IPS DF 6.9 (cell line): ENCODE data around the gene CNTNAP1.
"Not testable (repeated sequence)": the region's sequence is repeated elsewhere in the genome, so short reads cannot be mapped to it uniquely, and the experiment has no call there.

Experiments used
- DNase-seq: peaks from one replicate; pipeline ENCODE4 v3.0.0-alpha.2; 2013; ENCODE audit warnings: low read depth, low spot score
- H3K27ac ChIP-seq: one replicate; pipeline ENCODE4 v1.5.1; 2013; ENCODE audit warnings: low read length, control low read depth
- H3K27me3 ChIP-seq: 2 replicates; pipeline ENCODE4 v1.6.1; 2013; ENCODE audit warnings: mild to moderate bottlenecking, low read length; ENCODE audit not compliant: control insufficient read depth, insufficient read depth
- H3K36me3 ChIP-seq: 2 replicates; pipeline ENCODE4 v1.6.1; 2013; ENCODE audit warnings: low read length; ENCODE audit not compliant: control insufficient read depth, insufficient read depth
- H3K4me1 ChIP-seq: 2 replicates; pipeline ENCODE4 v1.6.1; 2013; ENCODE audit warnings: low read length; ENCODE audit not compliant: control insufficient read depth, insufficient read depth
- H3K4me3 ChIP-seq: 2 replicates; pipeline ENCODE4 v1.5.1; 2013; ENCODE audit warnings: mild to moderate bottlenecking, low read length
- H3K9me3 ChIP-seq: 2 replicates; pipeline ENCODE4 v1.6.1; 2013; ENCODE audit warnings: low read length, inconsistent platforms; ENCODE audit not compliant: control insufficient read depth, insufficient read depth
- WGBS: extraction: QIAGEN DNeasy Blood & Tissue Kit; methylation state at CpG from one replicate; pipeline ENCODE4 v1.1.7; 2013; ENCODE audit warnings: mixed read lengths, missing lambda C conversion rate; ENCODE audit not compliant: insufficient read length, insufficient coverage; 5-methylcytosine and 5-hydroxymethylcytosine counted together

The CNTNAP1 gene

DNA sequence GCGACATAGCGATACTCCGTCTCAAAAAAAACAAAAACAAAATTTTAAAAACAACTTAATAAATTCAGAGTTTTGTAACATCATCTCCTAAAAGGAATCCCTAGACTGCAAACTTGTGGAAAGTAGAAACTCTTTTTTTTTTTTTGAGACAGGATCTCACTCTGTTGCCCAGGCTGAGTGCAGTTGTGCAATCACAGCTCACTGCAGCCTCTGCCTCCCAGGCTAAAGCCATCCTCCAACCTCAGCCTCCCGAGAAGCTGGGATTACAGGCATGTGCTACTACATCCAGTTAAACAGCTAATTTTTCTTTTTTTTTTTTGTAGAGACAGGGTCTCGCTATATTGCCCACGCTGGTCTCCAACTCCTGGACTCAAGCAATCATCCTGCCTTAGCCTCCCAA, 42.8 kb downstream of the CNTNAP1 start:
- Histone ChIP-seq H3K9me3 (no peaks in the 10 kb centered on the region), H3K4me3 (no peak overlapping the region), H3K27ac (no peak overlapping the region), H3K36me3 (peaks cover 2% of the 10 kb centered on the region; the same call in 1 of the 2 replicates), H3K27me3 (no peaks in the 10 kb centered on the region), H3K4me1 (no peaks in the 10 kb centered on the region)
- DNase-seq = no peak
- WGBS = 100% methylated on average over 1 of the region's 6 CpGs

DNA sequence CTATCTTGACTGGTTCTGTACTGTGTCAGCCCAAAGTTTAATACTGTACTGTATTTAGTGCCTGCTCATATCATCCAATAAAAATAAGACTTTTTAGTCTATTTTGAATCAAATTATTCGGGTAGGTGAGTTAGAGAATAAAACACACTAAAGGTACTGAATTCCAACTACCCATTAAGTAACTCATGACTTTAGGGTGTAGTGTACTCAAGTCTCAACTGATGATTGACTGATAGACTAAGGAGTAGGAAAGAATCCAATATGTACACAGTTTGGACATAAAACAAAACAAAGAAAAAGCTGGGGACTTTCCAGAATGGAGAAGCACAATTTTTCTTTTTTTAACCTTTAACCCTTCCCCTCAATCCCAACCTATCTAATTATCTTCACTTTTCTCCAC, 58.4 kb downstream of the CNTNAP1 start:
- no peak for DNase-seq
- WGBS = no CpG with 5 or more reads among the region's 1 CpG
- Histone ChIP-seq H3K36me3 (no peaks in the 10 kb centered on the region), H3K27ac (no peak overlapping the region), H3K4me1 (peaks cover 2% of the 10 kb centered on the region; the same call in 1 of the 2 replicates), H3K9me3 (no peaks in the 10 kb centered on the region), H3K27me3 (peaks cover 6% of the 10 kb centered on the region; the same call in 1 of the 2 replicates), H3K4me3 (no peak overlapping the region)

DNA sequence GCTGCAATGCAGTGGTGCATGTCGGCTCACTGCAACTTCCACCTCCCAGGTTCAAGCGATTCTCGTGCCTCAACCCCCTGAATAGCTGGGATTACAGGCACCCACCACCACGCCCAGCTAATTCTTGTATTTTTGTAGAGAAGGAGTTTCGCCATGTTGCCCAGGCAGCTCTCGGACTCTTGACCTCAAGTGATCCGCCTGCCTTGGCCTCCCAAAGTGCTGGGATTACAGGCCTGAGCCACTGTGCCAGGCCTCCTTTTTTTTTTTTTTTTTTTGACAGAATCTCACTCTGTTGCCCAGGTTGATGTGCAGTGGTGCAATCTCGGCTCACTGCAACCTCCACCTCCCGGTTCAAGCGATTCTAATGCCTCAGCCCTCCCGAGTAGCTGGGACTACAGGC, 60.6 kb downstream of the CNTNAP1 start:
- WGBS = no CpG with 5 or more reads among the region's 11 CpGs
- not testable (repeated sequence) for DNase-seq, H3K27me3 ChIP-seq, H3K9me3 ChIP-seq, H3K27ac ChIP-seq, H3K4me3 ChIP-seq, H3K36me3 ChIP-seq, H3K4me1 ChIP-seq

DNA sequence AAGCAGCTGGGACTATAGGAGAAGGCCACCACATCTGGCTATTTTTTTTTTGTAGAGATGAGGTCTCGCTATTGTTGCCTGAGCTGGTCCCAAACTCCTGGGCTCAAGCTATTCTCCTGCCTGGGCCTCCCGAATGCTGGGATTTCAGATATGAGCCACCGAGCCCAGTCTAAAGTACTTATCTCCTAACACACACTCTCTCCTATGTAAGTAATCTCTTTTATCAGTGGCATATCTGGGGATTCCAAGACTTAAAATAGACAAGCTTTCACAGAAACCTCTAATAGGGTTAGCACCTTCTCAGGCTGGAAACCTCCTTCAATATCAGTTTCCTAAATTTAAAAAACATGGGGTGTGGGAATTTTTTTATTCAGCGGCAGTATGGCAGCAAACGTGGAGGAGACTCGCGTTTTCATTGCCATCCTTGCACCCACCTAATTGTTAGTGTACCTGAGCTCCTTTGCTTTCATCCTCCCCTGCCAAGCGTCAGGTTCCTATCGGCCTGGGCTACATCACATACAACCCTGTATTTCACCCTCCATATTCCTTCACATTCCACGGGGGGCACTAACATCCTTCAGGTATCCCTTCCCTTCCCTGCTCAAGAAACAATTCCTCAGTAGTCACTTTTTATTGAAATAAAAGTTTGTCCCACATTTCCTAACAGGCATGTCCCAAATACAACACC, 61.4 kb downstream of the CNTNAP1 start:
- no CpG with 5 or more reads among the region's 10 CpGs for WGBS

DNA sequence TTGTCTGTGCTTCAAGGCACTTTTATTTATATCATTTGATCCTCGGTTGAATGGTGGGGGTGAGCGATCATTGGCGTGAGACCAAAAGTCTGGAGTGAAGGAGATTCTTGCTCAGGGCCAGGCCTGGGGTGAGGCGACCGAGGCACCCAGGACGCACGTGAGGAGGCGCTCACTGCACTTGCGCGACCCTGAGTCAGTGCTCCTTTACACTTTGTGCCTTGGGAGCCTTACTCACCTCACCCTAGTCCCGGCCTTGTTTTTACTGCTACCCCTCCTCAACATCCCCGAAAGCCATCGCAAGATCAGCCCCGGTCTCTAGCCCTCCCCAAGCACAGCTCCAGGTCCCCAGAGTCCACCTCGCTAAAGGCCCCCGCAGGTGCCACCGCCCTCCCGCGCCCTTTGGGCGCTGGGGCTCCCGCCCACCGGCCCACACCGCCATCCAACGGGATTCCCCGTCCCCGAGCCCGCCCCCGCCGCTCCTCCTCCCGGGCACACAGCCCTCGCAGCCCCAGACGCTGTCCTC, 62.0 kb downstream of the CNTNAP1 start:
- no peaks in the 10 kb centered on the region for H3K9me3 ChIP-seq
- no peak for DNase-seq
- H3K27ac ChIP-seq = no peak overlapping the region
- WGBS = no CpG with 5 or more reads among the region's 32 CpGs
- no peaks in the 10 kb centered on the region for H3K36me3 ChIP-seq
- peaks cover 8% of the 10 kb centered on the region; the same call in 1 of the 2 replicates for H3K27me3 ChIP-seq
- H3K4me1 ChIP-seq = peaks cover 2% of the 10 kb centered on the region; the same call in 1 of the 2 replicates
- H3K4me3 ChIP-seq = peak overlapping the region; percentile 51; the same call in 1 of the 2 replicates

More for the DNA sequence above, 61.4 kb downstream of the CNTNAP1 start:
- Histone ChIP-seq H3K9me3 (no peaks in the 10 kb centered on the region), H3K27me3 (peaks cover 8% of the 10 kb centered on the region; the same call in 1 of the 2 replicates), H3K36me3 (no peaks in the 10 kb centered on the region), H3K27ac (no peak overlapping the region), H3K4me1 (peaks cover 2% of the 10 kb centered on the region; the same call in 1 of the 2 replicates), H3K4me3 (peak overlapping the region; percentile 51; the same call in 1 of the 2 replicates)
- no peak for DNase-seq

DNA sequence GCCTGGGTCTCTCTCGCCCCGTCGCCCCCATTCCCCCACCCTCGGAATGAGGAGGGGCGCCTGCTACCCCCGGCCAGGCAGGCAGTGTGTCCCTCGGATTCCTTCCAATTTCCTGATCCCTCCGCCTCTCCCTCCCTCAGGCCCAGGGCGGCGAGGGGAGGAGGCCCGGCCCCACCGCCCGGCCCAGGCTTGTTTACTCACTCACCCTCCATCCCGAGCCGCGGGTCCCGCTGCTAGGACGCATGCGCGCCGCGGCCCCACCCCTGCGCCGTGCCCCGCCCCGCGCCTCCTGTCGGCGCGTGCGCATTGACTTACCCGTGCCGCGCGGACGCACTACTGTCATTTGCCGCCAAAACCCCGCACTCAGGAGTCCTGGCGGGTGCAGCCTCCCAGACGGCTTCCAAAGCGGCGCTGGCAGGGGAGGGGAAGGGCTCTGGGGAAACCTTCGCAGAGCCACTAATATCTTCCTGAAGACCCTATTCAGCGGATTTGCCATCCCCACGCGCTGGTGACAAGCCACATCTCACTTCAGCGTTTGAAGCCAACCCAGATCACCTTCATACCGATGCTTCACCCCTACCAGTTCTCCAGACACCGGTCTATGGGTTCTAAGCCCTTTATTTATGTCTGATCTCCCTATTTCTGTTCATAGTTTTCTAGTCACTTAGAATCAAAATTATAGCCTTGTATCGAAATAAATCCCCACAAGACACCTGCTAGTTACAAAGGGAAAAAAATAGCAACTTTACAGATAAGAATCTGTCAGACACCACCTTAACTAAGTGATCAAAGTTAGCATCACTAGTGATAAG, 62.7 kb downstream of the CNTNAP1 start, which contains the start of gene EZH1:
Gene EZH1 (minus strand): TSS at position 235 of the 812 bp plus-strand sequence. CDS start 16,099 bp downstream, outside the sequence.
- no peaks in the 10 kb centered on the region for H3K36me3 ChIP-seq
- H3K4me1 ChIP-seq = peaks cover 2% of the 10 kb centered on the region; the same call in 1 of the 2 replicates
- peak within 1 kb of the TSS; percentile 51; the same call in 1 of the 2 replicates for H3K4me3 ChIP-seq
- no peak within 1 kb of the TSS for H3K27ac ChIP-seq
- peaks cover 8% of the 10 kb centered on the region; the same call in 1 of the 2 replicates for H3K27me3 ChIP-seq
- DNase-seq = peak; percentile 82
- WGBS = no CpG with 5 or more reads among the region's 50 CpGs
- no peaks in the 10 kb centered on the region for H3K9me3 ChIP-seq

DNA sequence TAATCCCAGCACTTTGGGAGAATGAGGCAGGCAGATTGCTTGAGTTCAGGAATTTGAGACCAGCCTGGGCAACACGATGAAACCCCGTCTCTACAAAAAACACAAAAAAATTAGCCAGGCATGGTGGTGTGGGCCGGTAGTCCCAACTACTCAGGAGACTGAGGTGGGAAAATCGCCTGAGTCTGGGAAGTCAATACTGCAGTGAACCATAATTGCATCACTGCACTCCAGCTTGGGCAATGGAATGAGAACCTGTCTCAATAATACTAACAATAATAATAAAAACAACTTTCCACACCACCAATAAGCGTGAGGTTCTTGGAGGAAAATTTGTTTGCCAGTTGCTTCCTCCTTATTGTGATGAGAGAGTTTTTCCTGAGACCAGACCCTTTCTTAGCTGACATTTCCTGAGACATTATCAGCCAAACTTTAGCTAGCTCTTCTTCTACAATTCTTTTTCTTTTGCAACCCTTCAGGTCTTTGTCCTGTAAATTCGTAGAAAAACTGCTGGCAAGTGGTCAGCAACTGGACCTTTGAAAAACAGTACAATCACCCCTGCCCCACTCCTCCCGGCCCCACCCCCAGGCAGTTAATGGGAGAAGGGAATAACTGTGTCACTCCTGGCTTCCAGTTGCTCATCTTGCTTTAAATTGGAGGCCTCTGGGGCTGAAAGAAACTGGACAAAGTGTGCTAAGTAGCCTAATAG, 66.0 kb downstream of the CNTNAP1 start:
- WGBS = no CpG with 5 or more reads among the region's 7 CpGs
- H3K9me3 ChIP-seq = no peaks in the 10 kb centered on the region
- peaks cover 8% of the 10 kb centered on the region; the same call in 1 of the 2 replicates for H3K27me3 ChIP-seq
- DNase-seq = no peak
- peaks cover 2% of the 10 kb centered on the region; the same call in 1 of the 2 replicates for H3K4me1 ChIP-seq
- H3K4me3 ChIP-seq = no peak overlapping the region
- H3K27ac ChIP-seq = no peak overlapping the region
- no peaks in the 10 kb centered on the region for H3K36me3 ChIP-seq

DNA sequence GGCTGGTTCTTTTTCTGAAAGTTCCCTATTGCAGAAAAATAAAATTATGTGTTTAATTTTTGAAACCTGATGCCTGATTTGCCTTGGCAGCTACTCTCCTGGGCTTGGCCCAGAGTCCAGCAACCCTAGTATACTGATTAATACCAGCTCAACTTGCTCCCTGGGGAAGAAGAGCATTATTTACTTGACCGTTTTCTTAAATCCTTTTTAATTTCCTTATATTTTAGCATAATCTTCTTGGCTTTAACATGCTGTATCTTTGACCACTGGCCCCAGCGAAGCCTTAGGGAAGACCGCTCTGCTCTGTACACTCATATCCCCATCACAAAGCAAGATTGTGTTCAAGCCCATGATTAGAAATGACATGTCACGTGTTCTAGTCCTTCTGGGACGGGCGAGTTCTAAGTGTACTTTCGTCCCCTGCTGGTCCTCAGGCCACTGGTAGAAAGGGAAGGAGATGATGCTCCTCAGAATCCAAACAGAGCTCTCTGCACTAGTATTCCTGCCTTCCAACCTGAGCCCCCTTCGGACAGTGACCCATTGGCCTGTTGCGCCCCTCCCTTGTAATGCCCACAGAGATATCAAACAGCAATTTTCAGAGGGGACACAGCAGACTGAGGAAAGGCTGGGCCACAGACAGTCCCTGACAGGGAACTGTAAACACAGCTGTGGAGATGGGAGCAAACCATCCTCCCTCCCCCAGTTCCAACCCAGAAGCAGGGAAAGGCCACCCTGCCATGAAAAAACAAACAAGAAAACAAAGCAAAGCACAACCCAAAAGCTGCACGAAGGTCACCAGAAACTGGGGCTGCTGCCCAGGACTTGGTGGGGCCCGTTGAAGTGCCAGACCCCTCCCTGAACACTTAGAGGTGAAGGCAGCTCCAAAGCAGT, 66.8 kb downstream of the CNTNAP1 start:
- H3K9me3 ChIP-seq = no peaks in the 10 kb centered on the region
- WGBS = no CpG with 5 or more reads among the region's 11 CpGs
- peaks cover 8% of the 10 kb centered on the region; the same call in 1 of the 2 replicates for H3K27me3 ChIP-seq
- no peak overlapping the region for H3K4me3 ChIP-seq
- DNase-seq = no peak
- H3K4me1 ChIP-seq = no peaks in the 10 kb centered on the region
- H3K36me3 ChIP-seq = no peaks in the 10 kb centered on the region
- H3K27ac ChIP-seq = no peak overlapping the region
